ENCODE results near the gene CTNNA3. TPM values are rescaled to one million over a fixed set of nuclear protein-coding genes. Genes with fewer than 3 reads are reported as not detected.

Gene CTNNA3
- polyA plus RNA-seq, 1 experiment: not detected

GRCh38 chr10:66192162-66192831 is 1503.7 kb downstream of the CTNNA3 start:
- ChIA-PET POLR2A (no interaction called here), CTCF (interaction anchor here (0.5 kb wide), 1 partner anchor 82 kb away, joined by 4 read pairs; no protein-coding TSS in a partner anchor)
- no peak for TF ChIP-seq CTCF (IDR thresholded peaks at IDR 0.05; ENCODE audit: insufficient read depth, low read depth, low read length)
- no peaks in the 10 kb centered on the region for H3K27me3 ChIP-seq (ENCODE audit: control insufficient read depth, insufficient read depth, low read length)
- DNase-seq (ENCODE audit: low read depth): no peak
- H3K36me3 ChIP-seq (ENCODE audit: control insufficient read depth, insufficient read depth, low read length): no peaks in the 10 kb centered on the region
- no peak overlapping the region for H3K4me3 ChIP-seq (ENCODE audit: low read depth, low read length)

- Histone ChIP-seq H3K27me3 (ENCODE audit: control insufficient read depth, insufficient read depth, low read length) (no peaks in the 10 kb centered on the region), H3K4me3 (ENCODE audit: low read depth, low read length) (no peak overlapping the region), H3K36me3 (ENCODE audit: control insufficient read depth, insufficient read depth, low read length) (no peaks in the 10 kb centered on the region)
- TF ChIP-seq CTCF (IDR thresholded peaks at IDR 0.05; ENCODE audit: insufficient read depth, low read depth, low read length): no peak
- no peak for DNase-seq (ENCODE audit: low read depth)
- ChIA-PET CTCF (no interaction called here), POLR2A (no interaction called here)
These were observed 1505.6 kb downstream of the CTNNA3 start for GRCh38 chr10:66190413-66190812.

- POLR2A ChIA-PET: no interaction called here
- CTCF ChIA-PET: no interaction called here
These were observed 1506.7 kb downstream of the CTNNA3 start for GRCh38 chr10:66189271-66189670.

GRCh38 chr10:66187053-66187733 is 1508.8 kb downstream of the CTNNA3 start:
- POLR2A ChIA-PET: no interaction called here
- no peak for DNase-seq (ENCODE audit: low read depth)
- H3K27me3 ChIP-seq (ENCODE audit: control insufficient read depth, insufficient read depth, low read length): no peaks in the 10 kb centered on the region
- no peak for TF ChIP-seq CTCF (IDR thresholded peaks at IDR 0.05; ENCODE audit: insufficient read depth, low read depth, low read length)
- no peaks in the 10 kb centered on the region for H3K36me3 ChIP-seq (ENCODE audit: control insufficient read depth, insufficient read depth, low read length)
- CTCF ChIA-PET: no interaction called here
- H3K4me3 ChIP-seq (ENCODE audit: low read depth, low read length): no peak overlapping the region

More at GRCh38 chr10:66189271-66189670, 1506.7 kb downstream of the CTNNA3 start:
- TF ChIP-seq CTCF (IDR thresholded peaks at IDR 0.05; ENCODE audit: insufficient read depth, low read depth, low read length): no peak
- no peak for DNase-seq (ENCODE audit: low read depth)
- no peak overlapping the region for H3K4me3 ChIP-seq (ENCODE audit: low read depth, low read length)
- H3K36me3 ChIP-seq (ENCODE audit: control insufficient read depth, insufficient read depth, low read length): no peaks in the 10 kb centered on the region
- H3K27me3 ChIP-seq (ENCODE audit: control insufficient read depth, insufficient read depth, low read length): no peaks in the 10 kb centered on the region

GRCh38 chr10:66183028-66183427 is 1513.0 kb downstream of the CTNNA3 start:
- H3K27me3 ChIP-seq (ENCODE audit: control insufficient read depth, insufficient read depth, low read length): no peaks in the 10 kb centered on the region
- ChIA-PET POLR2A (no interaction called here), CTCF (no interaction called here)
- TF ChIP-seq CTCF (IDR thresholded peaks at IDR 0.05; ENCODE audit: insufficient read depth, low read depth, low read length): no peak
- DNase-seq (ENCODE audit: low read depth): no peak
- no peak overlapping the region for H3K4me3 ChIP-seq (ENCODE audit: low read depth, low read length)
- H3K36me3 ChIP-seq (ENCODE audit: control insufficient read depth, insufficient read depth, low read length): no peaks in the 10 kb centered on the region

Data from BJ (cell line).